HEK293 (cell line): ENCODE data around the gene UTP18.

ENCODE experiments used
- ZBTB1 ChIP-seq: fragments of 450-650 bp; formaldehyde crosslinking; IDR thresholded peaks from 2 replicates; pipeline ENCODE4 v1.5.1; 2016; ENCODE audit warnings: missing biosample characterization, missing genetic modification characterization
- ZBTB21 ChIP-seq: fragments of 450-650 bp; formaldehyde crosslinking; IDR thresholded peaks from 2 replicates; pipeline ENCODE4 v1.5.1; 2017; ENCODE audit warnings: missing biosample characterization, missing genetic modification characterization
- ZBTB8A ChIP-seq: fragments of 450-650 bp; formaldehyde crosslinking; IDR thresholded peaks from 2 replicates; pipeline ENCODE4 v1.5.1; 2016; ENCODE audit warnings: missing biosample characterization, missing genetic modification characterization
- ZNF16 ChIP-seq: fragments of 450-650 bp; formaldehyde crosslinking; IDR thresholded peaks from 2 replicates; pipeline ENCODE4 v1.5.1; 2016; ENCODE audit warnings: low read depth, missing biosample characterization, missing genetic modification characterization
- ZNF280D ChIP-seq: fragments of 450-650 bp; formaldehyde crosslinking; IDR thresholded peaks from 2 replicates; pipeline ENCODE4 v1.5.1; 2016; ENCODE audit warnings: missing biosample characterization, missing genetic modification characterization
- ZNF302 ChIP-seq: fragments of 450-650 bp; formaldehyde crosslinking; IDR thresholded peaks from 2 replicates; pipeline ENCODE4 v1.5.1; 2016; ENCODE audit warnings: missing biosample characterization, missing genetic modification characterization, low read depth
- TF ChIP-seq, protein P1 (sequence below): fragments of 450-650 bp; formaldehyde crosslinking; IDR thresholded peaks from 2 replicates; pipeline ENCODE4 v1.5.1; 2016; ENCODE audit warnings: missing biosample characterization, missing genetic modification characterization

DNA sequence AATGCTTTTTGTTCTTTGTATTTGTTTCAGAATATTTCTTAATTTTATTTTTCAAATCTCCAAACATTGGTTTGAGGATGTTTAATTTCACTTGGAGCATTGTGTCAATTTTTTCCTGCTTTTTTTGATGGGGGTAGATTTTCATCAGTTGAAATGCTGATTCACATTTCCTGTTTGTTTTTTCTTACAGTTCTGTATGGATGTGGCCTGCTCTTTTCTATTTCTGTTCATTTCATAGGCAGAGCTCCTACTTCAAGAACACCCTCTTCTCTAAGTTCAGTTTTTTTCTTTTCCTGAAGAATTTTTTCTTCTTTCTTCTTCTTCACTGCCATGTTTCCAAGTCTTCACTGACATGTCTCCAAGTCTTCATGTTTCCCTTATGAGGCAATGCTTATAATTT, 9.3 kb upstream of the UTP18 start:
- TF ChIP-seq ZNF280D (tag by site-specific recombination) = no peak
- TF ChIP-seq, protein P1, sequence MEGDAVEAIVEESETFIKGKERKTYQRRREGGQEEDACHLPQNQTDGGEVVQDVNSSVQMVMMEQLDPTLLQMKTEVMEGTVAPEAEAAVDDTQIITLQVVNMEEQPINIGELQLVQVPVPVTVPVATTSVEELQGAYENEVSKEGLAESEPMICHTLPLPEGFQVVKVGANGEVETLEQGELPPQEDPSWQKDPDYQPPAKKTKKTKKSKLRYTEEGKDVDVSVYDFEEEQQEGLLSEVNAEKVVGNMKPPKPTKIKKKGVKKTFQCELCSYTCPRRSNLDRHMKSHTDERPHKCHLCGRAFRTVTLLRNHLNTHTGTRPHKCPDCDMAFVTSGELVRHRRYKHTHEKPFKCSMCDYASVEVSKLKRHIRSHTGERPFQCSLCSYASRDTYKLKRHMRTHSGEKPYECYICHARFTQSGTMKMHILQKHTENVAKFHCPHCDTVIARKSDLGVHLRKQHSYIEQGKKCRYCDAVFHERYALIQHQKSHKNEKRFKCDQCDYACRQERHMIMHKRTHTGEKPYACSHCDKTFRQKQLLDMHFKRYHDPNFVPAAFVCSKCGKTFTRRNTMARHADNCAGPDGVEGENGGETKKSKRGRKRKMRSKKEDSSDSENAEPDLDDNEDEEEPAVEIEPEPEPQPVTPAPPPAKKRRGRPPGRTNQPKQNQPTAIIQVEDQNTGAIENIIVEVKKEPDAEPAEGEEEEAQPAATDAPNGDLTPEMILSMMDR (tag by site-specific recombination) = no peak
- no peak for TF ChIP-seq ZNF16 (tag by site-specific recombination)
- no peak for TF ChIP-seq ZBTB21
- no peak for TF ChIP-seq ZNF302
- TF ChIP-seq ZBTB1 (tag by site-specific recombination) = no peak
- no peak for TF ChIP-seq ZBTB8A (tag by site-specific recombination)
